GM18505 (cell line): Measurements from ENCODE around the gene PALD1.
"Not testable (repeated sequence)": the region's sequence is repeated elsewhere in the genome, so short reads cannot be mapped to it uniquely, and the experiment has no call there.

Source experiments
- ATAC-seq: cut with Tn5 transposase; IDR thresholded peaks from one replicate; pipeline ENCODE4 v1.9.1; 2021; ENCODE audit not compliant: unreplicated experiment
- POLR2A ChIP-seq: IDR thresholded peaks from 4 replicates; pipeline ENCODE4 v1.6.1; 2011; ENCODE audit warnings: borderline replicate concordance; ENCODE audit not compliant: insufficient read depth, insufficient read length; ENCODE audit errors: extremely low read depth

The PALD1 gene

DNA sequence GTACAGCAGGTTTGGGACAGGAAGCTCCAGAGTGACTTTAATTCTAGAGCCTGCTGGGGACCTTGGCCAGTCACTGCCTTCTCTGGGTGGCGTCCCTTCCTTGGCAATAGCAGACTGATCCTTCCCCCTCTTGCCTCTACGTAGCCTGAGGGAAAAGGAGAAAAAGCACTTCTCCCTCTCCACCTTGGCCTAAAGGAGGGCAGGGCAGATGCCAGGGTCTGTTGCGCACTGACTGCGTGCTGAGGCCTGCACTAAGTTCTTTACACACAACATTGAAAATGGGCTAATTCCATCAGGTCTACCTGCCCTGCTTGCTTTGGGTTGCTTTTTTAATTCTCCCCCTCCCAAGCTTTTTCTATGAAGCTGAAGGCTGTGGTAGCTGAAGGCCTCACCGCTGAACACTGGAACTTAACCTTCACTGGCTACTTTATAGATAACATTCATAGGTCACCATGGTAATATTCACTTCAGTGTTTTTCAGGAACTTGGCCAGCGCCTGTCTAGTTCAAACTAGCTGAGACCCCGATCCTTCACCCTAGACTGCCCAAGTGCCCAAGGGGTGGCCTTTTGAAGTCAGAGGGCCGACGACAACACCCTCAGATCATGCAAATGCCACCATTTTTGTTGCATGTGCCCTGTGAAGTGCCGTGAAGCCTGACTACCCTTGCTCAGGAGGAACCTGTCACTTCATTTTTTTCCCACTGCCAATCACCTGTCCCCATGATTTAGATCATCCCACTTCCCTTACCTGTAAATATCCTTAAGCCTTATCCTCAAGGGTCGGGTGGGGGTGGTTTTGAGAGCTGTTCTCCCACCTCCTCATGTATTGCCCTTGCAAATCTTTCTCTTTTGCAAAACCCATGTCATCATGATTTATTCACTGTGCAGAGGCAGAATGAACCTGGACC lies 95.3 kb downstream of the PALD1 start:
- ATAC-seq: no peak
- no peak for TF ChIP-seq POLR2A

DNA sequence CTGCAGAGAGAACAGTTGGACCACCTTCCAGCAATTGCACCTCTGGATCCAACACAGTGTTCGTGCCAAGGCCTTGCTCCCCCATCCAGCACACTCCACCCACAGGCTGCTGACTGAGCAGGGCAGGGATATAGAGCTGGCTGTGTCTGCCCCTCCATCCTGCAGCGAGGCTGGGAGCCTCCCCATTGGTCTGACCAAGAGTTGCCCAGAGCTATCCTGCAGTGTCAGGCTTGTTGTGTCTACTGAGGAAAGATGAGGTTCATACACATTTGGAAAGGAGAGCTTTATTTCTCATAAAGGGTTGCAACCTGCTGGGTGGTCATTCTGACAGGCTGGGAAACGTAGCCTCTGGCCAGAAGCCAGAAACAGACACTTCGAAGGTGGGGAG lies 96.9 kb downstream of the PALD1 start:
- no peak for TF ChIP-seq POLR2A
- no peak for ATAC-seq

DNA sequence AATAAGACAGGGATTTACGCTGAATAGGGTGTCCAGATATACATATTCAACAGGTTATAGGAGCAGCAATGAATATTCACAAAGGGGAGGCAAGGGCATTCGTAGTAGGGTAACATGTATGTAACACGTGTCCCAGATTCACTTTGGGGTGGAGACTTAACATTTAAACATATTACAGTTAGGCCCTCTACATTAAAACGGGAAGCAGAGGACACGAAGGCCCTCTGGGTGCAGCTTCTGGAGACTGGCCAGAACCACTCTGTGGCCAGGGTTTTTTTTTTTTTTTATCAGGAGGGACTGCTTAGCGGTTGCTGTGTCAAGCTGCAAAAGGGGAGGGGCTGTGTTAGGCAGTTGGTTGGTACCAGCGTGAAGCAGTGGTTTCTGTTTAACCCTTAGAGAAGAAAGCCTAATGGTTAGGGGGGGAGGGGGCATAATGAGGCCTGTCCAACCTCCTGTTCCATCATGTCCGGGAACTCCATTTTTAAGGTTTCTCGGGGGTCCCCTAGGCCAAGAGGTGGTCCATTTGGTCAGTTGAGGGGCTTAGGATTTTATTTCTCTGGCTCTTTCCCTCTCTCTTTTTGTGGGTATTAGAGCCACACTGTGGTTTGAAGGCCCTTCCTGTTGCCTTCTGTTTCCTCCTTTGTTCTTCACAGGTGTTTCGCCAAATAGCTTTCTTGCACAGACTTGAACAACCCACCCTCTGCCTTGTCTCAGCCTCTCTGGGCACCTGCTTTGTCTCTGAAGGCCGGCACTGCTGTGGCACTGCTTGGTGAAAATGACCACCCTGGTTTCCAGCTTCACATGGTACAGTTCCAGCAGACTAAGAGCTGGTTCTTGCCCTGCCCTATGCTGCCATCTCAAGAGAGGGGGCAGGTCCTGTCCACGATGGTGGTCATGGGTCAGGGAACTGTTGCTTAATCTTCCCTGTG lies 97.6 kb downstream of the PALD1 start:
- ATAC-seq: peak; percentile 42
- peak; percentile 1 for TF ChIP-seq POLR2A

DNA sequence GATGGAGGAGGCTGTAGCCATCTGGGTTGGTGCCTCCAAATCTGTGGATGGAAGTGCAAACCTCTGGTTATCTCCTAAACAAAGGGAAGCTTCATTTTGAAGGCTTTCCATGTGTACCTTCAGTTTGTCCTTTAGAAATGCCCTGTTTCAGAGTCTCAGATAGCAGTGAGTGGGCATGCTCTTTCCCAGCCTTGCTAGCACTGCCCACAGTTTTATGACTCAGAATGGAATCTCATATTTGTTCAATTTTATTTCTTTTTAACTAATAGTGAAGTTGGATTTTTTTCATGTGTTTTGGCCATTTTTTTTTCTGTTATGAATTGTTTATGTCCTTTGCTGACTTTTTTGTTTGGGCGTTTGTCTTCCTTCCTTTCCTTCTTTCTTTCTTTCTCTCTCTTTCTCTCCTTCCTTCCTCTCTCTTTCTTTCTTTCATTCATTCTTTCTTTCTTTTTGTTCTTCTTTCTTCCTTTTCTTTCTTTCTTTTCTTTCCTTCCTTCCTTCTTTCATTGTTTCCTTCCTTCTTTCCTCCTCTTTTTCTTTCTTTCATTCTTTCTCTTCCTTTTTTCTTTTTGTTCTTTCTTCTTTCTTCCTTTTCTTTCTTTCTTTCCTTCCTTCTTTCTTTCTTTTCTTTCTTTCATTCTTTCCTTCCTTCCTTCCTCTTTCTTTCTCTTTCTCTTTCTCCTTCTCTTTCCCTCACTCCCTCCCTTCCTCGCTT lies 98.4 kb downstream of the PALD1 start:
- peak; percentile 2 for ATAC-seq
- no peak for TF ChIP-seq POLR2A

DNA sequence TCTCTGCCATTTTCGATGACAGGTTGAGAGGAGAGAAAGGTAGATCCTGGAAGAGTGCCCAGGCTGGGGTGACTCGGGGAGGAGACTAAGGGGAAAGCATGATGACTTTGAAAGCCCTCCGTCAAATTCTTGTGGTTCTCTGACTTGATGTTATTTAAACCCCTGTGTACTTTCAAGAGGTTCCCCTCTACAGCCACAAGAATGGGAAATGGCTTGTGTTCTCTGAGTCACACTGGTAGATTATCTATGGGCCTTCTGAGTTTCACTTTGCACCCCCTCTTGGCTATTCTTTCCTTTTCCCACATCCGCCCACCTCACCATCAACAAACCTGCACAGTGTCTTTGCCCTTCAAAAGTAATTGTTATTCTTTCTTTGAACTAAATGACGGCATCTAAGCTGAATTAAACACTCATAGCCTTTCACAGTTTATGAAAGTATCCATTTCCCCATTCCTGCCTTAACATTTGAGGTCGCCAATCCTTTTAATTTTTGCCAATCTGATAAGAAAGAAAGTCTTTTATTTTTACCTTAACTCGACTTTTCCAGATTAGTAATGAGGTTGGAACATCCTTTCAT lies 99.9 kb downstream of the PALD1 start:
- no peak for TF ChIP-seq POLR2A
- peak; percentile 48 for ATAC-seq

DNA sequence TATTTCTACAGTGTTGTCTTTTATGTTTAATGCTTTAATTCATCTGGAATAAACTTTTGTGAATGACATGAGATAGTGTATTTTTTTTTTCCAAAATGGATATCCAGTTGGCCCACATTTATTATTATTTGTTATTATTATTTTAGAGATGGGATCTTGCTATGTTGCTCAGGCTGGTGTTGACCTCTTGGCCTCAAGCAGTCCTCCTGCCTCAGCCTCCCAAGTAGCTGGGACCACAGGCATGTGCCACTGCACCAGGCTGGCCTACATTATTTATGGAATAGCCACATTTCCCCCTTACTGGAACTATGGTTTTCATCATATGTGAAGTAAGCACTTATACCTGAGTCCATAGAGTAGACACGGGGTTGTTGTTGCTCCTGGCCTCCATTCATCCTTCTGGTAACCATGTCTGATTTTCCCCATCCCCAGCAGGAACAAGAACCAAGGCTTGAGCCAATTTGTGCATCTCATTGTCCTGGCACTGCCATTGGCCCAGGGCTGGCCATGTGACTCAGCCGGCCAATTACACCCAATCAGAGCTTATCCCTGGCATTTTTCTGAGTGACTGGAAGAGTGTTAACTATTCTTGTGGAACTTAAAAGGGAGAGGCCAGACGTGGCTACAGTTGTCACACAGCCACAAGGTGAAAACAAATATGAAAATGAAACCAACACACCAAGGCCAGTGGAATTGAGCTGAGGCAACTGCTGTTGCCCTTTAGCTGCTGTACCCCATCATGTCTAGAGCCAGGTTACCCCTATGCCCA lies 100.9 kb downstream of the PALD1 start:
- no peak for ATAC-seq
- TF ChIP-seq POLR2A: no peak

DNA sequence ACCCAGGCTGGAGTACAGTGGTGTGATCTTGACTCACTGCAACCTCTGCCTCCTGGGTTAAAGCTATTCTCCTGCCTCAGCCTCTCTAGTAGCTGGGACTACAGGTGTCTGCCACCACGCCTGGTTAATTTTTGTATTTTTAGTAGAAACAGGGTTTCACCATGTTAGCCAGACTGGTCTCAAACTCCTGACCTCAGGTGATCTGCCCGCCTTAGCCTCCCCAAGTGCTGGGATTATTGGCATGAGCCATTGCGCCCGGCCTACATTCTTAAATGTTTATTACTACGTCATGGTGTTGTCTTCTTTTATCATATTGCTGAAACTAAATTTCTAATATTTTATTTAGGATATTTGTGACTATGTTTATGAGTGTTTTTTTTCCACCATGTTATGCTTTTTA lies 102.6 kb downstream of the PALD1 start:
- not testable (repeated sequence) for ATAC-seq

DNA sequence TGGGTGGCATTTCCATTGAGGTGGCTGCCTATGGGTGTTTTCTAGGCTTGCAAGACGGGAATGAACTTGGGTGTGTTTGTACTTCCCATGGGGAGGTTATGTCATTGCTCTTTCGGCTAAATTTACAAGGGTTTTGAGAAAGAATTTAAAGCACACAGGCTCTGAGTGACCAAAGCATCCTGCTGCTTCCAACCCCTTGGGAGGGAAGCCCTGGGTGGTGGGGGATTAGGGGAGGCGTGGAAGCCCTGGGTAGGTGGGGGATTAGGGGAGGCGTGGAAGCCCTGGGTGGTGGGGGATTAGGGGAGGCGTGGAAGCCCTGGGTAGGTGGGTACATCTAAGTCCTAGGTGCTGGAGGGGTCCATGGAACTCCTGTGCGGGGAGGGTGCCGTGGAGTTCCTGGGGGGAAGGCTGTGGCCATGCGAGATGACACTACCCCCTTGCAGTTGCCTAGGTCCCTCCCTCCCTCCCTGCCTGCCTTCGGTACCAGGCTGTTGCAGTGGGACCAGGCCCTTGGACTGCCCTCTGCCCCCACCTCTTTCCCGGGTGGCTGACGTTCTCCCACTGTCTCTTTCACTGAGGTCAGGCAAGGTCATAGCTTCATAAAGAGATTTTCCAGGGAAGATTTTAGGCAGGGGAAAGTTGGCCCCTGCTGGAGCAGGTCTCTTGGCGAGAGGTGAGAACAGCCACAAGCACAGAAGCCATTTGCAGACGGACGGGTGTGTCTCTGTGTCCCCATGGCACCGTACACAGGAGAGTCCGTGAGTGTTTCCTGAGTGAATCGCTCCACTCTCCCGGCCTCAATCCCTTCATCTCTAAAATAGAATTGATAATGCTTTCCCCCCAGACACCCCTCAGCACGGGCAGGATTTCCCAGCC lies 104.5 kb downstream of the PALD1 start:
- no peak for ATAC-seq
- TF ChIP-seq POLR2A: no peak

DNA sequence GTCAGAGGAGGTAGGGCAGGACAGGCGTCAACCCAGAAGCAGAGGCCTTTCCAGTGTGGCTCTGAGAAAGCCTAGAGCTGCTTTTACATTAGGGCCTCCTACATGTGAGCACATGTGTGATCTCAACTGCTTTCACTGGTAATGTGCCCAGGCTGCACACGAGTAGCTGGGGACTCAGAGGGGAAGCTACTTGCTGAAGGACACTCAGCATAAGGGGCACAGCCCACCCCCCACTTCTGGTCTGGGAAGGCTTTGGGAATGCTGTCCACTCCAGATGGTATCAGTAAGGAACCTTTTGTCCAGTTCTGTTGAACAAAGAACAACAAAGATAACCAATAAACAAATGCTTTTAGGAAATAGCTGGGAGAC lies 105.1 kb downstream of the PALD1 start:
- no peak for TF ChIP-seq POLR2A
- no peak for ATAC-seq

DNA sequence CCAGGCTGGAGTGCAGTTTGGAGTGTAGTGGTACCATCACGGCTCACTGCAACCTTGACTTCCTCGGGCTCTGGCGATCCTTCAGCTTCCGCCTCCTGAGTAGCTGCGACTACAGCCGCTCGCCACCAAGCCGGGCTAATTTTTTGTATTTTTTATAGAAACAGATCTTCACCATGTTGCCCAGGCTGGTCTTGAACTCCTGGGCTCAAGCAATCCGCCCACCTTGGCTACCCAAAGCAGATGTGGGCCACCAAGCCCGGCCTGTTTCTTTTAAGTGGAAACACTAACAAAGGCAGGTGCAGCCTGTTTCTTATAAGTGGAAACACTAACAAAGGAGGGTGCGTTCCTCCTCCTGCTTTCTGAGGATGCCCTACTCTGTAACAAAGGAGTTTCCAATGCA lies 105.8 kb downstream of the PALD1 start:
- TF ChIP-seq POLR2A: no peak
- no peak for ATAC-seq

DNA sequence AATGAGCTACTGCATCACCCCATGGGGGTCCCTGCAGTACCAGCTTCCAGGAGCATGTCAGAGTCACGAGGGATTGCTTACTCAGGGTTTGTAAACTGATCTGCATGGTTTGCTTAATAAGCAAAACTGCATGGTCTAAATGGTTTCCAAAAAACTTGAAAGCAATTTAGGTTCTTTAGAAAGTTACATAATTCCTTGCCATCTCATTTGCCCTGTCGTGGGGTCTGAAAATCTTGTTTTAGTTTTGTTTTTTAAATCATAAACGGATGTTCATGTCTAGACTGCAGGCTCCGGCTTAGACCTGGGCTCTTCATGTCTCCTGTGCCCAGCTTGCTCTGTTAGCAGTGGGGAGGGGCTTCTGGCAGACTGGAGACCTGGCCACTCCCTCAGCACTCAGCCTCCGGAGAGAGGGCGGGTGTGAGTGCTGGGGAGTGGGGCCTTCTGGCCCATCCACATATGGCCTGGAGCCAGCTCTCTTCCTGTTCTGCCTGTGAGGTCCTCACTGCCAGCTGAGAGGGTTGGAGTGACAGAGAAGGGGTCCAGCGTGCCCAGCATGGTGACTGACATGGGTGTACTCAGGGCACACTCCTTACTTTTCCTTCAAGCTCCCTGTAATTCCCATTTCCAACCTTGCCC lies 106.5 kb downstream of the PALD1 start:
- no peak for ATAC-seq
- no peak for TF ChIP-seq POLR2A
